Keratinocyte (primary cell): ENCODE results near the gene SH3BGRL3. TPM values are rescaled to one million over a fixed set of nuclear protein-coding genes. Genes with fewer than 3 reads are reported as not detected.

Experiments
- DNase-seq: peaks from one replicate; pipeline ENCODE4 v3.0.0-alpha.2; 2011; ENCODE audit warnings: low read depth, missing footprints, low spot score
- FAIRE-seq: peaks from 2 replicates; lab custom pipeline; 2011; peaks lifted over from hg19 to GRCh38; lab: Jason Lieb, UNC
- H2AFZ ChIP-seq: 2 replicates; pipeline ENCODE4 v1.6.0; 2012; ENCODE audit warnings: low read length, control low read depth, inconsistent platforms; ENCODE audit not compliant: control insufficient read depth
- H3K27ac ChIP-seq: 2 replicates; pipeline ENCODE4 v1.5.1; 2011; ENCODE audit warnings: low read length; ENCODE audit not compliant: control insufficient read depth, insufficient read depth
- H3K27me3 ChIP-seq: 3 replicates; pipeline ENCODE4 v1.6.0; 2011; ENCODE audit warnings: low read length; ENCODE audit not compliant: control insufficient read depth, insufficient read depth; ENCODE audit errors: extremely low read depth
- H3K36me3 ChIP-seq, 2 experiments: 2 replicates in 1 of 2; 3 replicates in 1 of 2; pipeline ENCODE4 v1.5.1; 2011; ENCODE audit warnings: low read length in 2 of 2, mild to moderate bottlenecking in 1 of 2; ENCODE audit not compliant: control insufficient read depth in 2 of 2, insufficient read depth in 2 of 2; ENCODE audit errors: extremely low read depth in 1 of 2
- H3K4me1 ChIP-seq: 3 replicates; pipeline ENCODE4 v1.5.1; 2011; ENCODE audit warnings: low read length; ENCODE audit not compliant: control insufficient read depth, insufficient read depth; ENCODE audit errors: extremely low read depth
- H3K4me2 ChIP-seq: 3 replicates; pipeline ENCODE4 v1.6.0; 2011; ENCODE audit warnings: low read depth, low read length; ENCODE audit not compliant: control insufficient read depth, insufficient read depth; ENCODE audit errors: extremely low read depth
- H3K4me3 ChIP-seq, 3 experiments: fragments of 200-600 bp in 1 of 3; sonication (generic) in 1 of 3; 2 replicates in 2 of 3; 3 replicates in 1 of 3; pipeline ENCODE4 v1.5.1; 2011 to 2016; ENCODE audit warnings: low read length in 3 of 3, mild to moderate bottlenecking in 3 of 3, control low read depth in 2 of 3, inconsistent platforms in 1 of 3, low read depth in 1 of 3, mixed read lengths in 1 of 3, mixed run types in 1 of 3, moderate library complexity in 1 of 3; ENCODE audit not compliant: control insufficient read depth in 2 of 3, insufficient read depth in 2 of 3; ENCODE audit errors: extremely low read depth in 1 of 3
- H3K79me2 ChIP-seq: 2 replicates; pipeline ENCODE4 v1.6.0; 2012; ENCODE audit warnings: low read length; ENCODE audit not compliant: control insufficient read depth, insufficient read depth
- H3K9ac ChIP-seq: 3 replicates; pipeline ENCODE4 v1.6.0; 2011; ENCODE audit warnings: low read length; ENCODE audit not compliant: control insufficient read depth, insufficient read depth; ENCODE audit errors: extremely low read depth
- H3K9me1 ChIP-seq: 3 replicates; pipeline ENCODE4 v1.6.0; 2011; ENCODE audit warnings: low read length; ENCODE audit not compliant: control insufficient read depth, insufficient read depth; ENCODE audit errors: extremely low read depth
- H3K9me3 ChIP-seq: 2 replicates; pipeline ENCODE4 v1.5.1; 2012; ENCODE audit warnings: low read depth, low read length; ENCODE audit not compliant: control insufficient read depth
- H4K20me1 ChIP-seq: 3 replicates; pipeline ENCODE4 v1.6.0; 2011; ENCODE audit warnings: low read length; ENCODE audit not compliant: control insufficient read depth, insufficient read depth; ENCODE audit errors: extremely low read depth
- EZH2 ChIP-seq: IDR thresholded peaks from one replicate; pipeline ENCODE4 v1.6.1; 2012; ENCODE audit warnings: inconsistent platforms, mild to moderate bottlenecking, low read length, moderate library complexity
- dilution Hi-C: fragments of 300-500 bp; cut with MboI; formaldehyde crosslinking; loops from one replicate; pipeline ENCODE4 v1.7.0; 2020; ENCODE audit warnings: low sequenced_read_pairs; ENCODE audit not compliant: extremely low pct_ligation_motif_present
- polyA plus RNA-seq, 5 experiments: library from polyadenylated mRNA; depleted of rRNA in 3 of 5; stranded (reverse) in 3 of 5; stranded (forward) in 1 of 5; unstranded in 1 of 5; fragments of >200 nt; gene quantifications; 1 replicate in 1 of 5; 2 replicates in 3 of 5; 3 replicates in 1 of 5; pipeline versions ENCODE4 v1.2.1 to v1.2.3, GENCODE V29; 2011 to 2012; ENCODE audit warnings: missing spikeins in 2 of 5, low read depth in 1 of 5, low replicate concordance in 1 of 5
- TF ChIP-seq, protein P1 (sequence below), 3 experiments: IDR thresholded peaks in 1 of 3; conservative IDR thresholded peaks in 1 of 3; optimal IDR thresholded peaks in 1 of 3; 2 replicates in 2 of 3; 3 replicates in 1 of 3; pipeline versions ENCODE3 to v1.5.1; 2011; ENCODE audit warnings: low read length in 3 of 3, mild to moderate bottlenecking in 3 of 3, moderate library complexity in 2 of 3, control low read depth in 1 of 3, inconsistent platforms in 1 of 3; ENCODE audit not compliant: insufficient read depth in 2 of 3; ENCODE audit errors: extremely low read depth in 1 of 3

Gene SH3BGRL3
- polyA plus RNA-seq, 1 donor (not counting 4 experiments of a cell fraction or from before 2014, with no cell fraction given) = 196 TPM

DNA sequence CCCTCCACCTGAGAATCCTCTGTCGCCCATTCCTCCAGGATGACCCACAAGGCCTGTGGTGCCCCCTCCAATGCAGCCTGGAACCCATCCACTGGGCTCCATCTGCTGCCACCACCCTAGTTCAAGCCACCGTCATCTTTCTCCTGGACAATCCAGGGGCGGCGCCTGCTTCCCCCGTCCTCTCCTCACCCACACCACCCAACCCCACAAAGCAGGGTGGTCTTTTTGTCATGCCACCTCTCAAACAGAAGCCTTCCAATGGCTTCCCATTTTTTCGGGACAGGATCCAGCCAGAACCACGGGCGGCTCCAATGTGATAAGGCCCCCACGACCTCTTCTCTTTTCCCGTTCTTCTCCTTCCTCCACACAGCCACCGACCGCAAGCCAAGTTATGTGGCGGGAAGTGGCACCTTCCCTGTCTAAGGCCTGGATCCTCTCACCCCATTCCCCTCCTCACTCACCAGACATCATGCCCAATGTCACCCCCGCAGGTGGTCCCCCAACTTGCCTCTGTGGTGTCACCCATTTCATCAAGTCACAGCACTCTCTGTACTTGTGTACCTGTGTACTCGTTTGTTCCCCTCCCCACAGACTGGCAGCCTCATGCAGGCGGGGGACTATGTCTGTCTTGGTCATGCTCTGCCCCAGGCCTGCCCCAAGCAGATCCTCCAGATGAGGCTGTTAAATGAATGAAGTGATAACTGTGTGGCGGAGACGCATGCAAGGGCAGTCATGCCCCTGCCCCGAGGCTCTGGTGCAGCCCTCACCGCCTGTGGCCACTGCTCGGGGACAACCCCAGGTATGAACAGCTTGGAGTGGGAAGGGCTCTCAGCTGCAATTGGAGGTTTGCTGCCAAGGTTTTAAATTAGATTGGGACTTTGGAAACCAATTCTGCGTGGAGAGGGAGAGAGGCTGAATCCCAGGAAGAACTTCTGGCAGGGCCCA lies 15.6 kb downstream of the SH3BGRL3 start:
- peaks cover 0 to 2% of the 10 kb centered on the region in 2 experiments for H3K36me3 ChIP-seq
- no peak overlapping the region for H3K4me2 ChIP-seq
- H3K27me3 ChIP-seq = no peaks in the 10 kb centered on the region
- peaks cover 13% of the 10 kb centered on the region for H3K4me1 ChIP-seq
- dilution Hi-C loops = no loop called here
- no peaks in the 10 kb centered on the region for H3K9me3 ChIP-seq
- H4K20me1 ChIP-seq = no peaks in the 10 kb centered on the region
- H3K27ac ChIP-seq = no peak overlapping the region
- no peak overlapping the region for H2AFZ ChIP-seq
- FAIRE-seq (no peak), DNase-seq (no peak)
- H3K79me2 ChIP-seq = no peaks in the 10 kb centered on the region
- no peak overlapping the region for H3K9ac ChIP-seq
- TF ChIP-seq, protein P1, sequence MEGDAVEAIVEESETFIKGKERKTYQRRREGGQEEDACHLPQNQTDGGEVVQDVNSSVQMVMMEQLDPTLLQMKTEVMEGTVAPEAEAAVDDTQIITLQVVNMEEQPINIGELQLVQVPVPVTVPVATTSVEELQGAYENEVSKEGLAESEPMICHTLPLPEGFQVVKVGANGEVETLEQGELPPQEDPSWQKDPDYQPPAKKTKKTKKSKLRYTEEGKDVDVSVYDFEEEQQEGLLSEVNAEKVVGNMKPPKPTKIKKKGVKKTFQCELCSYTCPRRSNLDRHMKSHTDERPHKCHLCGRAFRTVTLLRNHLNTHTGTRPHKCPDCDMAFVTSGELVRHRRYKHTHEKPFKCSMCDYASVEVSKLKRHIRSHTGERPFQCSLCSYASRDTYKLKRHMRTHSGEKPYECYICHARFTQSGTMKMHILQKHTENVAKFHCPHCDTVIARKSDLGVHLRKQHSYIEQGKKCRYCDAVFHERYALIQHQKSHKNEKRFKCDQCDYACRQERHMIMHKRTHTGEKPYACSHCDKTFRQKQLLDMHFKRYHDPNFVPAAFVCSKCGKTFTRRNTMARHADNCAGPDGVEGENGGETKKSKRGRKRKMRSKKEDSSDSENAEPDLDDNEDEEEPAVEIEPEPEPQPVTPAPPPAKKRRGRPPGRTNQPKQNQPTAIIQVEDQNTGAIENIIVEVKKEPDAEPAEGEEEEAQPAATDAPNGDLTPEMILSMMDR (optimal IDR thresholded peaks at IDR 0.05 in 1 of 3, IDR thresholded peaks at IDR 0.05 in 1 of 3, conservative IDR thresholded peaks at IDR 0.05 in 1 of 3; ENCODE audit: extremely low read depth in 1 of 3, insufficient read depth in 2 of 3, low read length in 3 of 3) = no peak
- no peak for TF ChIP-seq EZH2
- H3K9me1 ChIP-seq = no peaks in the 10 kb centered on the region
- no peak overlapping the region for H3K4me3 ChIP-seq

DNA sequence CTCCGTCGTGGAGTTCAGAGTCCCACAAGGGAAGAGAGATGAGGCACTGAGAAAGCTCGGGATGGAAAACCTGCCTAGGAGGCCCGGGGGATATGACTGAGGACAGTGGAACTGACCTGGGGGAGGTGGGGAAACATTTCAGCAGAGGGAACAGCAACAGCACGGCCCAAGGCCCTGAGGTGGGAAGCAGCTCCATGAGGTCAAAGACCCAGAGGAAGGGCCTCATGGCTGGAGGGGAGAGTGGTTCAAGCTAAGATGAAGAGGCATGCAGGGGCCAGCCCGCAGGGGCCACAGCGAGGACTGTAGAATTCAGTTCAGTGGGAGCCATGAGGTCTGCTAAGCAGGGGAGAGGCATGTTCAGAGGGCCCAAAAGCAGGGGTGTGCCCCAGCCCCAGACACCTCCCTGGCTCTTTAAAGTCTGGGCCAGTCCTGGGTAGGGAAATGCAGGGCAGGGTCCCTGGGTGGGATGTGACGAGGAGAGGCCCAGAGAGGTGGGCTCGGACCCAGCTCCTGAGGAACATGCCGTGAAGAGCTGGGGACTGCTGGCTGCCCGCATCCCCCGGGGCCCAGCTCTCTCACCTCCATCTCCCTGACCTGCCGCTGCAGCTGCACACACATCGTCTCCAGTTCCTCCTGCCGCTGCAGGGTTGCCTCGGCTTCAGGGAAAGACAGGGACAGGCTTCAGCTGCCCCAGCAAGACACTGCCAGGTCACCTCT lies 16.6 kb downstream of the SH3BGRL3 start:
- TF ChIP-seq, protein P1 (optimal IDR thresholded peaks at IDR 0.05 in 1 of 3, IDR thresholded peaks at IDR 0.05 in 1 of 3, conservative IDR thresholded peaks at IDR 0.05 in 1 of 3; ENCODE audit: extremely low read depth in 1 of 3, insufficient read depth in 2 of 3, low read length in 3 of 3) = no peak
- no peak for TF ChIP-seq EZH2
- H3K4me3 ChIP-seq = no peak overlapping the region
- no peak overlapping the region for H3K9ac ChIP-seq
- no peak for DNase-seq
- H3K36me3 ChIP-seq = peaks cover 0 to 2% of the 10 kb centered on the region in 2 experiments
- H3K27me3 ChIP-seq = no peaks in the 10 kb centered on the region
- FAIRE-seq = no peak
- H3K27ac ChIP-seq = no peak overlapping the region
- dilution Hi-C loops = no loop called here
- H3K4me2 ChIP-seq = no peak overlapping the region
- H3K9me3 ChIP-seq = no peaks in the 10 kb centered on the region
- no peaks in the 10 kb centered on the region for H3K9me1 ChIP-seq
- H4K20me1 ChIP-seq = no peaks in the 10 kb centered on the region
- H3K4me1 ChIP-seq = peaks cover 13% of the 10 kb centered on the region
- H2AFZ ChIP-seq = no peak overlapping the region
- no peaks in the 10 kb centered on the region for H3K79me2 ChIP-seq
